Adipocyte (in vitro differentiated cells): ENCODE data around the gene RERE.
A peak's percentile ranks its signal among the peaks of the same experiment; 100 is the strongest.

Experiments used
- DNase-seq: peaks from one replicate; pipeline ENCODE4 v3.0.0-alpha.2; 2015; ENCODE audit warnings: low read depth
- H3K27me3 ChIP-seq: replicated peaks from 2 replicates; pipeline ENCODE4 v1.7.0; 2013; ENCODE audit warnings: mild to moderate bottlenecking, low read length, moderate library complexity; ENCODE audit not compliant: control insufficient read depth, insufficient read depth
- H3K36me3 ChIP-seq: 2 replicates; pipeline ENCODE4 v1.7.0; 2013; ENCODE audit warnings: low read length, mild to moderate bottlenecking, moderate library complexity; ENCODE audit not compliant: control insufficient read depth, insufficient read depth, severe bottlenecking
- H3K4me1 ChIP-seq: 2 replicates; pipeline ENCODE4 v1.7.0; 2013; ENCODE audit warnings: mild to moderate bottlenecking, low read length, moderate library complexity; ENCODE audit not compliant: control insufficient read depth, insufficient read depth
- H3K4me3 ChIP-seq: 2 replicates; pipeline ENCODE4 v1.7.0; 2013; ENCODE audit warnings: mild to moderate bottlenecking, low read length, moderate library complexity
- H3K9ac ChIP-seq: 2 replicates; pipeline ENCODE4 v1.7.0; 2013; ENCODE audit warnings: mild to moderate bottlenecking, low read length, moderate library complexity
- H3K9me3 ChIP-seq: 2 replicates; pipeline ENCODE4 v1.7.0; 2013; ENCODE audit warnings: mild to moderate bottlenecking, low read length, moderate library complexity; ENCODE audit not compliant: control insufficient read depth

Gene RERE

DNA sequence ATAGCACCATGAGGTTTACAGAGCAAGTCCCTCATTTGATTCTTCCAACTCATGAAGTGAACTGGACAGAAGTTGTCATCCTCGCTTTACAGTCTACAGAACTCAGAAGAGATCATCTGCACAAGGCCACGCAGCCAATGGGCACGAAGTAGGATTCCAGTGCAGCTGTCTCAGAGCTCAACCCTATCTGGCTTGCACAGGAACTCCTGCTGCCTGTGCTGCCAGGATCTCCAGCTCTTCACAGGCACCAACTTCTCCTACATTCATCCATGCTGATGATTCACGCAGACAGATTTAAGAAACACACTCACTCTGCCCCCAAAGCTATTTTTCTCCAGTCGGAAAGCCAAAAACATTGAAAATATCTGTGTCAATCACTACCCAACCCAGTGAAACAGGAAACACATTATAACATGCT lies 157.0 kb downstream of the RERE start:
- Histone ChIP-seq H3K9me3 (no peaks in the 10 kb centered on the region), H3K4me3 (peak overlapping the region; percentile 53), H3K27me3 (no peaks in the 10 kb centered on the region), H3K36me3 (peaks cover 5% of the 10 kb centered on the region), H3K4me1 (peaks cover 41% of the 10 kb centered on the region), H3K9ac (peak overlapping the region; percentile 49)
- DNase-seq: peak; percentile 83

DNA sequence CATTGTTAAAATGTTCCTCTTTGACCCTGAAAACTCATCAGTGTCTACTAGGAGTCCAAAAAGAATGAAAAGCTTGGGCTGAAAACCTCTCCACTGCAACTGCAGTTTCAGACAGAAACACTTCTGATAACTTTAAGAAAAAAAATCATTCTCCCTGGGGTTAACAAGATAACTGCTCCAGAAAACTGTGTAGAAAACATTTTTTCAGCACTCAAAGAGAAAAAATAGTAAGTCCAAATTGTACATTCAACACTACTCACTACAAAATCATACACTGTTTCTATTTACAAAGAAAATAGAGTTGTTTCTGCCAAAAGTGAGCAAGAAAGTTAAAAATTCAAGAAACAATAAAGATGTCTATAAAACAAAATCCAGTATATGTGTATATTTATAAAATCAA lies 157.8 kb downstream of the RERE start:
- DNase-seq: no peak
- Histone ChIP-seq H3K36me3 (peaks cover 5% of the 10 kb centered on the region), H3K9ac (no peak overlapping the region), H3K4me1 (peaks cover 41% of the 10 kb centered on the region), H3K27me3 (no peaks in the 10 kb centered on the region), H3K9me3 (no peaks in the 10 kb centered on the region), H3K4me3 (no peak overlapping the region)

DNA sequence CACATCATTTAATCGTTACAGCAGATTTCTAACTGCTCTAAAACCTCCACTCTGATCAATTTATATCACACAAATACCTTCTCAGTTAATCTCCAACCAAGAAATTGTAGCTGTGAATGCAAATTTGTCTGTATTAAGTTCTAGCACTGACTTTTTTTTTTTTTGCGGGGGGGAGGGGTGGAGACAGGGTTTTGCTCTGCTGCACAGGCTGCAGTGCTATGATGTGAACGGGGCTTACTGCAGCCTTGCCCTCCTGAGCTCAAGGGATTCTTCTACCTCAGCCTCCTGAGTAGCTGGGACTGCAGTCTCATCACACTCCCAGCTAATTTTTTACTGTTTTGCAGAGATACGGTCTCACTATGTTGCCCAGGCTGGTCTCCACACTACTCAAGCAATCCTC lies 163.6 kb downstream of the RERE start:
- no peaks in the 10 kb centered on the region for H3K4me1 ChIP-seq
- H3K27me3 ChIP-seq: no peaks in the 10 kb centered on the region
- peaks cover 5% of the 10 kb centered on the region for H3K36me3 ChIP-seq
- no peaks in the 10 kb centered on the region for H3K9me3 ChIP-seq
- DNase-seq: no peak
- H3K9ac ChIP-seq: no peak overlapping the region
- H3K4me3 ChIP-seq: no peak overlapping the region

DNA sequence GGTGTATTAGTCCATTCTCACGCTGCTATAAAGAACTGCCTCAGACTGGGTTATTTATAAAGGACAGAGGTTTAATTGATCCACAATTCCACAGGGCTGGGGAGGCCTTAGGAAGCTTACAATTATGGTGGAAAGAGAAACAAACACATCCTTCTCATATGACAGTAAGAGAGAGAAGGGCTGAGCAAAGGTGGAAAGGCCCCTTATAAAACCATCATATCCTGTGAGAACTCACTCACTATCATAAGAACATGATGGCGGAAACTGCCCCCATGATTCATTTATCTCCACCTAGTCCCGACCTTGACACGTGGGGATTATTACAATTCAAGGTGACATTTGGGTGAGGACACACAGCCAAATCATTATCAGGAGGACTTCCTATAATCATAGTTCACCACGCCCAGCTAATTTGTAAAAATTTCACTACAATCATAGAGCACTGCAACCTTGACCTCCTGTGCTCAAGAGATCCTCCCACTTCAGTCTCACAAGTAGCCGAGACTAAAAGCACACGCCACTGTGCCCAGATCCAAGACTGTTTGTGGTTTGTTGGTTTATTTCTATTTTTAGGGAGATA lies 164.9 kb downstream of the RERE start:
- DNase-seq: no peak
- H3K27me3 ChIP-seq: no peaks in the 10 kb centered on the region
- H3K36me3 ChIP-seq: peaks cover 5% of the 10 kb centered on the region
- no peak overlapping the region for H3K4me3 ChIP-seq
- H3K9ac ChIP-seq: no peak overlapping the region
- peaks cover 2% of the 10 kb centered on the region for H3K4me1 ChIP-seq
- no peaks in the 10 kb centered on the region for H3K9me3 ChIP-seq

DNA sequence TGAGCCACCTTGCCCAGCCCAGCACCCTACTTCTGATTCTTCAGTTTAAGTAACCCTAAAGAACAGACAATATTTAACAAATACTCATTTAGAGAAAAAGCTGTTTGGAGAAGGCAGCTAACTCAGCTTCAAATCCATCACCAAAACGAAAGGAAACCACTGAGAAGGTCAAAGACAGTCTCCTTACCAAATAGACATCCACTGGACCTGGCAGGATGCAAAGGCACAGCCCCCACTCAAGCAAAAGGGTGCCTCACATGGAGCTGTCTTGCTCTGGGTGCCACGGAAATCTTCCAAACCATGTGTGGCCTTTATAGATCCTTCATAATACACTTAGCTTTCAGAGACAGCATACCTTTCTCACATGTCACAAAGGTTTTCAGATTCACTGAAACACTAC lies 165.5 kb downstream of the RERE start:
- Histone ChIP-seq H3K4me1 (peaks cover 3% of the 10 kb centered on the region), H3K27me3 (no peaks in the 10 kb centered on the region), H3K4me3 (no peak overlapping the region), H3K36me3 (peaks cover 5% of the 10 kb centered on the region), H3K9me3 (no peaks in the 10 kb centered on the region), H3K9ac (no peak overlapping the region)
- DNase-seq: no peak

DNA sequence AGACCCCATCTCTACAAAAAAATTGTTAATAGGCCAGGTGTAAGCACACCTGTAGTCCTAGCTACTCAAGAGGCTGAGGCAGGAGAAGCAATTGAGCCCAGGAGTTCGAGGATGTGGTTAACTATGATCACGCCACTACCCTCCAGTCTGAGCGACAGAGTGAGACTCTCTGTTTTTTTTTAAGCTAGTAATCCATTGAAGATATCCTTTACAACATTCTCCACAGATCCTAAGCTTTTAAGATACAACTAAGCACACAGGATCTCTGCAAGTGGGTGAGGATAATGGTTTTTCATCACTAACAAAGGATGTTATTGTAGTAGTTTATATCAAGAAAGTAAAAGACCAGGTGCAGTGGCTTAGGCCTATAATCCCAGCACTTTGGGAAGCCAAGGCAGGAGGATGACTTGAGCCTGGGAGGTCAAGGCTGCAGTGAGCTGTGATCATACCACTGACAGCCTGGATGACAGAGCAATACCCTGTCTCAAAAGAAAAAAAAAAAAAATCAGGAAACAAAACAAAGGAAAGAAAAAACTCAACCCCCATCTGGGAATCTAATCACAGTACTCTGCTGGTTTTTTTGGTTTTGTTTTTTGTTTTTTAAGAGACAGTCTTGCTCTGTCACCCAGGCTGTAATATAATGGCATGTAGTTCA lies 166.1 kb downstream of the RERE start:
- DNase-seq: no peak
- peaks cover 3% of the 10 kb centered on the region for H3K4me1 ChIP-seq
- H3K4me3 ChIP-seq: no peak overlapping the region
- H3K9ac ChIP-seq: no peak overlapping the region
- no peaks in the 10 kb centered on the region for H3K9me3 ChIP-seq
- H3K36me3 ChIP-seq: peaks cover 5% of the 10 kb centered on the region
- H3K27me3 ChIP-seq: no peaks in the 10 kb centered on the region

DNA sequence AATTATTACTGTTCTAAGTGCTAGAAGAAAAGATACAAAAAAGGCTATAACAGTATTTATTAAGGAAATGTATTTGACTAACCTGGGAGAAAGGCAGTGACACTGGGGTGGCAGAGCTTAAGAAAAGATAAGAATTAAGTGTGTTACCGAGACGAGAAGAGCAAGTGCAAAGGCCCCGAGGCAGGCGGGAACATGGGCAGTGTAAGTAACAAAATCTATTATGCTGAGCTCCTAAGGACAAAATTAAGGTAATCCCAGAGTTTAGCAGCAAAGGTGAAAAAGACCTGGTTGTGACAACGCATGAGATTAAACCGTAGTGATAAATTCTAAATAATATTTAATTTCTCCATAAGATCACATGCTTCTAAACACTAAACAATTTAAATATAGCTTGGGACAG lies 167.6 kb downstream of the RERE start:
- H3K9me3 ChIP-seq: no peaks in the 10 kb centered on the region
- no peak overlapping the region for H3K4me3 ChIP-seq
- H3K4me1 ChIP-seq: peaks cover 3% of the 10 kb centered on the region
- no peaks in the 10 kb centered on the region for H3K27me3 ChIP-seq
- no peak for DNase-seq
- H3K36me3 ChIP-seq: no peaks in the 10 kb centered on the region
- H3K9ac ChIP-seq: no peak overlapping the region

DNA sequence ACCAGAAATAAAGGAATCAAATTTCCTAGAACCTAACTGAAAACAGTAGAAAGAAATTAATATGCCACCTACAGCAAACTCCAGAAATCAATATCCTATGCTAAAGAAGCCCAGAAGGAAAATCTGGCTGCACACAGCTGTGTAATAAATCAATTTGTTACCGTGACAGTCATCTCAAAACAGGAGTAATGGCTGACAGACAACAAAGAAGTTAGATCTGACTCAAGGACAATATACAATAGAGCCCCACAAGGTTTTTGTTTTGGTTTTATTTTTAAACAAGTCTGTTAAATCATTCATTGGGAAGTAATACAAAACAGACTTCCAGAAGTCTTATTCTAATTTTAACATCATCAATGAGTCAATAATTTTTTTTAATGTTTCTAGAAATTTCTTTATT lies 168.4 kb downstream of the RERE start:
- DNase-seq: no peak

DNA sequence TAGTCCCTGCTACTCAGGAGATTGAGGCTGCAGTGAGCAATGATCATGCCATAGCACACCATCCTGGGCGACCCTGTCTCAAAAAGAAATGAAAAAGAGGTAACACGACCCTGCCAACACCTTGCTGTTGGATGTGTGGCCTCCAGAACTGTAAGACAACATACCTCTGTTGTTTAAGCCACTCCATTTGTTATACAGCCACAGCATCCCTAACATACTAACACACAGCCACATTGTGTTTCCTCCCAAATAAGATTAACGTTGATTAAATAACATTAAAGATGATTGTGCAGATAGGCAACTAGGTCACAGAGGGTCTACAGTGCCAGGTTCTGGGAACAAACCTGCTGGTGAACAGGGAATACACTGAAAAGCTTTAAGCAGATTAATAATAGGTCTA lies 170.4 kb downstream of the RERE start:
- DNase-seq: no peak
- Histone ChIP-seq H3K4me1 (peaks cover 11% of the 10 kb centered on the region), H3K9me3 (no peaks in the 10 kb centered on the region), H3K9ac (no peak overlapping the region), H3K36me3 (no peaks in the 10 kb centered on the region), H3K4me3 (no peak overlapping the region), H3K27me3 (no peaks in the 10 kb centered on the region)

More for the DNA sequence above, 168.4 kb downstream of the RERE start:
- no peaks in the 10 kb centered on the region for H3K9me3 ChIP-seq
- no peaks in the 10 kb centered on the region for H3K27me3 ChIP-seq
- H3K4me1 ChIP-seq: peaks cover 4% of the 10 kb centered on the region
- H3K36me3 ChIP-seq: no peaks in the 10 kb centered on the region
- H3K9ac ChIP-seq: no peak overlapping the region
- no peak overlapping the region for H3K4me3 ChIP-seq

DNA sequence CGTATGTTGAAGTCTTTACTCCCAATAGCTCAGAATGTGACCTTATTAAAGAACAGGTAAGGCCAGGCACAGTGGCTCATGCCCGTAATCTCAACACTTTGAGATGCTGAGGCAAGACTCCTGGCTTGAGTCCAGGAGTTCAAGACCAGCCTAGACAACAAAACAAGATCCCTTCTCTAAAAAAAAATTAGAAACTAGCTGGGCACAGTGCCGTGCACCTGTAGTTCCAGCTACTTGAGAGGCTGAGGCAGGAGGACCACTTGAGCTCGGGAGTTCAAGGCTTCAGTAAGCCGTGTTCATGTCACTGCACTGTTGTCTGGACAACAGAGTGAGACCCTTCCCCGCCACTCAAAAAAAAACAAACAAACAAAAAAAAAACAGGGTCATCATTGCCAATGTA lies 171.3 kb downstream of the RERE start:
- peaks cover 11% of the 10 kb centered on the region for H3K4me1 ChIP-seq
- no peak for DNase-seq
- H3K36me3 ChIP-seq: no peaks in the 10 kb centered on the region
- H3K9me3 ChIP-seq: no peaks in the 10 kb centered on the region
- no peaks in the 10 kb centered on the region for H3K27me3 ChIP-seq
- H3K4me3 ChIP-seq: no peak overlapping the region
- H3K9ac ChIP-seq: no peak overlapping the region

DNA sequence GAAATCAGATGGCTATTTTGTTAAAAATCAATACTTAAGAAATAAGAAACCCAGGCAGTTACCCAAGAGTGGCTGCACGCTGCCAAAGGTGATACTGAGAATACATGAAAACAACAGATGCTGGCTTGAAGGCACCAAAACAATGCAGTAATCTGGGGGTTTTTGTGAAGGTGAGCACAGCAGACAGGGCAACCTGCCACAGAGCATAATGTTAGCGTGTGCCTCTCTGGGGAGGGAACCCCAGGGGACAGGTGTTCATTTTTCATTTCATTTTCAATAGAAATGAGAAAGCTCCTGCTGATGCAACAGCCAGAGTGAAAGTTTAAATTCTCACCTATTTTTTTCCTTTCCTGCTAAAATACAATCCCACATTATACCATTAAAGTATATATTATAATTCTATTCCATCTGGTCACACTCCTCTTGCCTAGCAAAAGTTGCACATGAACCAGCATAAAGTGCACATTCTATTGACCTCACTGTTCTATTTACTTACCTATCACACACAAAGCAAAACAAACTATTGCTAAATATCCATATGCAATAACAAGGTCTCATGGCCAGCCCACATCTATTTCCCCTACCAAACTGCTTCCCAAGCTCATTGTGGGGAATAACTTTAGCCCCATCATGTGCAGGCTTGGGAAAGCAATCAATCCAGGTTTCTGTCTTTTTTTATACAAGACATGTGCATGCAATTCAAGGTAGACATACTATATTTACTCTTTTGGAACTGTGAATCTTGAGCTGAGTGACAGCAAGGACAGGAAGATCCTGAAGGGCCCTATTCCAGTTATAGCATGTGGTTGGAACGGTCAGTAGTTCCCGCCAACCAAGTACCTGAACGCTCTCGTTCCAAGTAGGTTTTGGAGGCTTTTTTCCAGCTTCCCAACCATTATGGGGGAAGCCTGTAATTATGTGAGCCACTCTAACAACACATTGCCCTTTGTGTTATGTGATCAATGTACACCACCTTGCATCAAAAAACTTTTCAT lies 173.6 kb downstream of the RERE start:
- H3K27me3 ChIP-seq: no peaks in the 10 kb centered on the region
- no peak overlapping the region for H3K4me3 ChIP-seq
- H3K4me1 ChIP-seq: peaks cover 11% of the 10 kb centered on the region
- no peak for DNase-seq
- H3K9ac ChIP-seq: no peak overlapping the region
- H3K9me3 ChIP-seq: no peaks in the 10 kb centered on the region
- no peaks in the 10 kb centered on the region for H3K36me3 ChIP-seq
